GM23248 (cell line): ENCODE data around the gene LRRC9.

Experiments
- EZH2 ChIP-seq: fragments of 200-600 bp; sonication (generic); IDR thresholded peaks from 2 replicates; pipeline ENCODE4 v1.6.1; 2018; ENCODE audit warnings: antibody characterized with exemption, mild to moderate bottlenecking; ENCODE audit not compliant: insufficient read depth, poor library complexity, severe bottlenecking
- EZH2phosphoT487 ChIP-seq: fragments of 200-600 bp; sonication (generic); IDR thresholded peaks from 2 replicates; pipeline ENCODE4 v1.6.1; 2018; ENCODE audit warnings: antibody characterized with exemption, moderate library complexity, mild to moderate bottlenecking, low read depth; ENCODE audit not compliant: insufficient read depth

DNA sequence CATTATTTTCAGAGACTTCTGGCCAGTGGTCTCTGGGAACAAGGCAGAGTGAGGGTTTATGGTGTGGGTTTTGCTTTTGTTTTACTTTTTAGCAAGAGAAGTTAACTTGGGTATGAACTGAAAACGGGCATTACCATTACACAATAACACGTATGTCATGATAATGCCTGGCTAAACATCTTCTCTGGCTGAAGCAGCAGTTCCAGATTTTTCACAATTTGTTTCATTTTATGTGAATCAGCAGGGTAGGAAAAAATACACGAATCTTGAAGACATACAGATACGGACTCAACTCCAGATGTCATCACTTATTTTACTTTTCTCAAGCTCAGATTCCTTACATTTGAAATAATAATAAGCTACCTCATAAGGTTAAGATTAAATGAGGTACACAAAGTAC is 169.3 kb downstream of the LRRC9 start:
- no peak for TF ChIP-seq EZH2phosphoT487
- no peak for TF ChIP-seq EZH2
